Measurements from ENCODE around the gene VPS13C. TPM values are rescaled to one million over a fixed set of nuclear protein-coding genes. Genes with fewer than 3 reads are reported as not detected.

Gene VPS13C
- total RNA-seq, 1 donor from 2014 or later: 60.2 TPM

DNA sequence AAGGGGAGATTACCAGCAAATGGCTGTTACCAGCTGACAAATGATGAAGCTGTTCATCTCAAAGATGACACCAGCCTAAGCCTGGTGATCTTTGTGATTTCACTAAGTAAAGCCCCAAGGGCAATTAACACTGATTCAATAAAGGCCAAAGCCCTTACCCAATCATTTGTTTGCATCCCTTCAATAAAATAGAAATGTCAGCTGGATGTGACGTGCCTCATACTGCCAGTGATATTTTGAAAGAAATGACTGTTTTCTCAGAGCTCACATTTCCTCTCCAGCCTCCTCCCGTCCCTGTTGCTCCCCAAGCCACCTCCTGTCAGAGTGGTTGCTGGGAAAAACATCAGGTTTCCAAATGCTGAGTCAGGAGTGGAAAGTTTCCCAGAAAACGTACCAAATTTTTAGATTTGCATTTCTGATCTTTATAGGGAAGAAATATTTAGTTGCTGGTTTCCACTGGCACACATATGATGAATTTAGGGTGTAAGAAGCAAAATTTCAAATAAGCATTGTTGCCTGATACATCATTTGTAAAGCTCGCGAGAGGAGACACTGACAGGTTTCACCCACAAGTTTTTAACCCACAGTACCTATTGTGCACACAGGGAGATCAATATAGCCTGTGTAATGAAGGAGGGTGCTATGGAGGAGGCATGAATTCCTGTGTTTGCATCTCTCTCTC is 27.6 kb upstream of the VPS13C start:
- peaks cover 19% of the 10 kb centered on the region for H3K4me1 Mint-ChIP-seq (ENCODE audit: unreplicated experiment)
- no peak overlapping the region for H3K4me3 Mint-ChIP-seq (ENCODE audit: unreplicated experiment)
- H3K27ac Mint-ChIP-seq (ENCODE audit: unreplicated experiment): peak overlapping the region; percentile 35
- H3K27me3 Mint-ChIP-seq (ENCODE audit: unreplicated experiment): peaks cover 1% of the 10 kb centered on the region
- H3K36me3 Mint-ChIP-seq (ENCODE audit: unreplicated experiment): no peaks in the 10 kb centered on the region
- no peak for DNase-seq (ENCODE audit: extremely low spot score, unreplicated experiment)
- peaks cover 6% of the 10 kb centered on the region for H3K9me3 Mint-ChIP-seq (ENCODE audit: unreplicated experiment)
- TF ChIP-seq, protein P1, sequence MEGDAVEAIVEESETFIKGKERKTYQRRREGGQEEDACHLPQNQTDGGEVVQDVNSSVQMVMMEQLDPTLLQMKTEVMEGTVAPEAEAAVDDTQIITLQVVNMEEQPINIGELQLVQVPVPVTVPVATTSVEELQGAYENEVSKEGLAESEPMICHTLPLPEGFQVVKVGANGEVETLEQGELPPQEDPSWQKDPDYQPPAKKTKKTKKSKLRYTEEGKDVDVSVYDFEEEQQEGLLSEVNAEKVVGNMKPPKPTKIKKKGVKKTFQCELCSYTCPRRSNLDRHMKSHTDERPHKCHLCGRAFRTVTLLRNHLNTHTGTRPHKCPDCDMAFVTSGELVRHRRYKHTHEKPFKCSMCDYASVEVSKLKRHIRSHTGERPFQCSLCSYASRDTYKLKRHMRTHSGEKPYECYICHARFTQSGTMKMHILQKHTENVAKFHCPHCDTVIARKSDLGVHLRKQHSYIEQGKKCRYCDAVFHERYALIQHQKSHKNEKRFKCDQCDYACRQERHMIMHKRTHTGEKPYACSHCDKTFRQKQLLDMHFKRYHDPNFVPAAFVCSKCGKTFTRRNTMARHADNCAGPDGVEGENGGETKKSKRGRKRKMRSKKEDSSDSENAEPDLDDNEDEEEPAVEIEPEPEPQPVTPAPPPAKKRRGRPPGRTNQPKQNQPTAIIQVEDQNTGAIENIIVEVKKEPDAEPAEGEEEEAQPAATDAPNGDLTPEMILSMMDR (IDR thresholded peaks at IDR 0.05): no peak

DNA sequence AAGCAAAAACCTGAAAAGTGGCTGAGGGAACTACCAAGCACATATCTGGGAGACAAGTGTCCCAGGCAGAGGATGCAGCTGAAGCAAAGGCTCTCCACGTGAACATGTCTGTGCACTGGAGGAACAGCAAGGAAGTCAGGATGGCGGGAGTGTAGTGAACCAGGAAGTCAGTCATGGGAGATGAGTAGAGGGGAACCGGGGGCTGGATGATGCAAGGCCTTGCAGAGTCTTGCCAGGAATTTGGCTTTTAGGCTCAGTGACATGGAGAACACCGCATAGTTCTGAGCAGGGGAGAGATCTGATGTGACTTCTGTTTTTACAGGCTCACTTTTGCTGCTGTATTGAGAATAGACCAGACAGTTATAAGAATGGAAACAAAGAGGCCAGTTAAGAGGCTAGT is 25.5 kb upstream of the VPS13C start:
- Mint-ChIP-seq H3K4me1 (ENCODE audit: unreplicated experiment) (peaks cover 19% of the 10 kb centered on the region), H3K27me3 (ENCODE audit: unreplicated experiment) (peaks cover 13% of the 10 kb centered on the region), H3K27ac (ENCODE audit: unreplicated experiment) (peak overlapping the region; percentile 4), H3K9me3 (ENCODE audit: unreplicated experiment) (peaks cover 6% of the 10 kb centered on the region), H3K36me3 (ENCODE audit: unreplicated experiment) (no peaks in the 10 kb centered on the region), H3K4me3 (ENCODE audit: unreplicated experiment) (no peak overlapping the region)
- TF ChIP-seq, protein P1 (IDR thresholded peaks at IDR 0.05): no peak
- no peak for DNase-seq (ENCODE audit: extremely low spot score, unreplicated experiment)

DNA sequence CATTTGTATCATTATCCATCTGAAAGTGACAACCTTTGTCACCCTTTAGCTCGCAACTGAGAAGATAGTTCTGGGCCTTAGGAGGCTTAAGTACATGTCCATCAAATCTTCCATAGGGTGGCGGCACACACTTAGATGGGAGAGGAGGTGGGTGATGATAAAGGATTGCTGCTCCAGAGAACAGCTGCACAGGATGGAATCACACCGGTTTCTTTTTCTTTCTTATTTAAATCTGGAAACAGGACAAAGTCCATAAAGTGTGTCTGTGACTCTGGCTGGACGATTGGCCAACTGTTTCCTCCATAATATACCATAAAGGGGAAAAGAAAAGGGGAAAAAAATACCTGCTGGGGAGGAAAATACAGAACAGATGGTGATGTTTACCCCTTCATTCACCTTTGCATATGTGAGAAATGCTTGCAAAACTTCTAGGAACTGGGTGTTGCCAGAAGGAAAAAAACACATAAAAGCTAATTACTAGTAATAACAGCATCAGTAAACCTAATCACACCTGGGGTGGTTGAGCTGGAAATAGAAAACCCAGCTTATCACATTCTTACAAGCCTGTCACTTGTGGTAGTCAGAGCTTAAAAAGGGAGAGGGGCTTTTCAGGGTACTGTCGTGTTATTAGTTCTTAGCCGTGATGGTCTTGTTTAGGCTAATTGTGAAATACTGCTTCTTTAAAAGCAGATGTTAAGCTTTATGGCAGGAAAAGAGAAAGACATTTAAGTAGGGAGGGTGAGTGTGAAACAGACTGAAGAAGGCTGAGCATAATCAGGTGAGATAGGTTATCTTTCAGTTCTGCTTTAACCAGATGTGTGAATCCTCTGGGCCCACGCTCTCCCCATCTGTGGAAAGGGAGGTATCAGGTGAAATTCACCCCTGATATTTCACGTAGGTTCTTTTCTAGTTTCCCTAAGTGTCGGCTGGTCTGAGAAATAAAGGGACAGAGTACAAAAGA is 23.2 kb upstream of the VPS13C start:
- Mint-ChIP-seq H3K4me1 (ENCODE audit: unreplicated experiment) (peaks cover 13% of the 10 kb centered on the region), H3K36me3 (ENCODE audit: unreplicated experiment) (no peaks in the 10 kb centered on the region), H3K9me3 (ENCODE audit: unreplicated experiment) (peaks cover 6% of the 10 kb centered on the region), H3K27ac (ENCODE audit: unreplicated experiment) (no peak overlapping the region), H3K4me3 (ENCODE audit: unreplicated experiment) (no peak overlapping the region), H3K27me3 (ENCODE audit: unreplicated experiment) (peaks cover 20% of the 10 kb centered on the region)
- TF ChIP-seq, protein P1 (IDR thresholded peaks at IDR 0.05): no peak
- DNase-seq (ENCODE audit: extremely low spot score, unreplicated experiment): no peak

DNA sequence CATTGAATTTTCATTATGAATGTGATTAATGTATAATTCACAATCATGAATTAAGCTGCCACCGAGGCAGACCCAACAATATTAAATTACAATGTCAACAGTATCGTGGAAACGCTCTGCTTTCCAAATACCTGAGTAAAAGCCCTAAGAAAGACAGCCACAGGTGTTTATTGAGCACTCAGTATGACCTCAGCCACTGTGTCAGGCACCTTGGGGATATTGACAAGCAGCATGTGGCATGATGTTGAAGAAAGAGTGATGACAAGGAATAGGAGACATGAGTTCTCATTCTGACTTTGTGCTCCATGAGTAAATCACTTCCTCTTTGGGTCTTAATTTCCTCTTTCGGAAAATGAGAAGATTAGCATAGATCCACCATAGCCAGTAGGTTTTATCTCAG is 19.3 kb upstream of the VPS13C start:
- Mint-ChIP-seq H3K9me3 (ENCODE audit: unreplicated experiment) (peaks cover 6% of the 10 kb centered on the region), H3K27me3 (ENCODE audit: unreplicated experiment) (peaks cover 27% of the 10 kb centered on the region), H3K27ac (ENCODE audit: unreplicated experiment) (no peak overlapping the region), H3K4me1 (ENCODE audit: unreplicated experiment) (no peaks in the 10 kb centered on the region), H3K4me3 (ENCODE audit: unreplicated experiment) (no peak overlapping the region), H3K36me3 (ENCODE audit: unreplicated experiment) (no peaks in the 10 kb centered on the region)
- no peak for DNase-seq (ENCODE audit: extremely low spot score, unreplicated experiment)
- TF ChIP-seq, protein P1 (IDR thresholded peaks at IDR 0.05): no peak

Measured in osteocyte (in vitro differentiated cells).